ENCODE results near the gene SOX6.

- TF ChIP-seq CTCF (IDR thresholded peaks at IDR 0.05) (no peak), EP300 (IDR thresholded peaks at IDR 0.05) (no peak)
Measured at GRCh38 chr11:15931497-15931896, 424.8 kb downstream of the SOX6 start.
